Spleen (tissue), 7 donors: ENCODE measurements around the gene MRPL3.

Experiments
- POLR2A ChIP-seq, 3 donors: fragments of 450-650 bp; IDR thresholded peaks; one replicate each; pipeline ENCODE4 v1.5.1; 2017; ENCODE audit warnings: antibody characterized with exemption in 3 of 3, mild to moderate bottlenecking in 1 of 3
- POLR2AphosphoS5 ChIP-seq, 3 donors: sonication (generic); formaldehyde crosslinking; IDR thresholded peaks; one replicate each; pipeline ENCODE4 v1.5.1; 2017; ENCODE audit warnings: antibody characterized with exemption in 3 of 3
- TF ChIP-seq, protein P1 (sequence below), 11 experiments: fragments of 200-600 bp in 7 of 11; fragments of 450-650 bp in 4 of 11; sonication (generic) in 4 of 11; IDR thresholded peaks in 8 of 11; conservative IDR thresholded peaks in 3 of 11; 1 replicate in 7 of 11; 2 replicates in 4 of 11; pipeline versions ENCODE4 v1.4.0 to v1.8.0; 2016 to 2021; ENCODE audit warnings: antibody characterized with exemption in 11 of 11, inconsistent platforms in 4 of 11, mild to moderate bottlenecking in 1 of 11
- donor health status: DM: no; HTN: no; CAD: no; lungs with moderate emphysema.
- donor health status: DM: no; HTN: no; CAD: no.
- donor health status: DM: no; HTN: no; CAD: no.

DNA sequence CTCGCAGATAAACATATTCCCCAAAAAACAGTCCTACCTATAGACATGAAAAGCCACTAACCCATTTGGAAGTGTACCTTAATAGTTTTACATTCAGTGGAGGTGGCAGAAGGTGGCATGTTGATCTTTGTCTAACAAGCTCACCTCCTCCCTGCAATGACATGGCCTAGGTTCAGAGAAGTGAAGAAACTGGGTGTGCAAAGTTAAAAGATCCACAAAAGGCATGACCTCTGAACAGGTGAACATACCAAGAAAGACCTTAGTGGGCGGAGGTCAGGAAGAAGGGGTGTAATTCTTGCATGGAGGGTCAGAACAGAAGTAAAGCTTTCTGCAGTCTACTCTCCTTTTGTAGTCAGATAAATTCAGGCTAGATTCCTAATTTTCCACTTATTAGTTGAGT is 822 bp downstream of the MRPL3 start:
- TF ChIP-seq, protein P1, sequence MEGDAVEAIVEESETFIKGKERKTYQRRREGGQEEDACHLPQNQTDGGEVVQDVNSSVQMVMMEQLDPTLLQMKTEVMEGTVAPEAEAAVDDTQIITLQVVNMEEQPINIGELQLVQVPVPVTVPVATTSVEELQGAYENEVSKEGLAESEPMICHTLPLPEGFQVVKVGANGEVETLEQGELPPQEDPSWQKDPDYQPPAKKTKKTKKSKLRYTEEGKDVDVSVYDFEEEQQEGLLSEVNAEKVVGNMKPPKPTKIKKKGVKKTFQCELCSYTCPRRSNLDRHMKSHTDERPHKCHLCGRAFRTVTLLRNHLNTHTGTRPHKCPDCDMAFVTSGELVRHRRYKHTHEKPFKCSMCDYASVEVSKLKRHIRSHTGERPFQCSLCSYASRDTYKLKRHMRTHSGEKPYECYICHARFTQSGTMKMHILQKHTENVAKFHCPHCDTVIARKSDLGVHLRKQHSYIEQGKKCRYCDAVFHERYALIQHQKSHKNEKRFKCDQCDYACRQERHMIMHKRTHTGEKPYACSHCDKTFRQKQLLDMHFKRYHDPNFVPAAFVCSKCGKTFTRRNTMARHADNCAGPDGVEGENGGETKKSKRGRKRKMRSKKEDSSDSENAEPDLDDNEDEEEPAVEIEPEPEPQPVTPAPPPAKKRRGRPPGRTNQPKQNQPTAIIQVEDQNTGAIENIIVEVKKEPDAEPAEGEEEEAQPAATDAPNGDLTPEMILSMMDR (IDR thresholded peaks at IDR 0.05 in 8 of 11, conservative IDR thresholded peaks at IDR 0.05 in 3 of 11): no peak
- TF ChIP-seq POLR2AphosphoS5 (IDR thresholded peaks at IDR 0.05) (no peak), POLR2A (IDR thresholded peaks at IDR 0.05) (no peak)
